Embryonic facial prominence (tissue), 1 donor: ENCODE measurements around the gene ARAP2.

Source experiments
- DNase-seq: peaks from one replicate; pipeline ENCODE4 v3.0.0-alpha.2; 2016; ENCODE audit errors: extremely low spot score

Gene ARAP2

DNA sequence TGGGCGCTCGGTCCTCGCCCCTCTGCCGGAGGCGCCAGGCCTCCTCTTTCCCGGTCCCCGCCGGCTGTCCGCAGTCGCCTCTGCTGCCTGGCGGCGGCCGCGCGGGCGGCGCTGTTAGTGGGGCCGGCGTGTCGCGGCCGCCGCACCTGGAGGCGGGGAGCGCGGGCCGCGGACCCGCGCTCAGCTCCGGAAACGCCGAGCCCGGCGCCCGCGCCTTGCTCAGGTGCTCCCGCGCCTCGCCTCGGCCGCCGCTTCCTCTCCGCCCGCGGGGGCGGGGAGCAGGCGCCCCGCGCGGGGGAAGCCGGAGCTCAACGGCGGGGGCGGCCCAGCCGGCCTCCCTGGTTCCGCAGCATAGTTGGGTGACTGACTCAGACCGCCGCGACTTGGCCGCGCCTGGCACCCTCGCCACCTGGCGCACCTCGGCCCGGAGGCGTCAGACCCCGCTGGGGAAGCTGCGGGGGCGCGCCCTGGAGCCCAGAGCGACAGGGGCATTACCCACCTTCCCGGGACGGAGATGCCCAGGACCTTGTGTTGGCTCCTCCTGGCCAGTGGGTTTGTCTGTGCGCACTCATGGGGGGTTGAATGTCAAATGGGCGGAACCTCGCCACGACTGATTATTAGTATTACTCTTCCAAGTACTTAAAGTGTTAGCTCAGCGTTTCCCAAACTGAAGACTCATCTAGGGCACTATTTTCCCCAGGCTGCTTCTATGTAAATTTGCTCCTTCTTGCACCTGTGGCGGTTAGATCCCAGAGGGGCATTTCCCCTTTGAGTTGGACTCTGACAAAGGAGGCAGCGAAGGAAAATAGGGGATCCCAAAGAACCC lies at the start of gene ARAP2:
ARAP2 (minus strand) TSS at position 258 of the 826 bp plus-strand sequence. CDS start 15,028 bp downstream, outside the sequence.
- no peak for DNase-seq

DNA sequence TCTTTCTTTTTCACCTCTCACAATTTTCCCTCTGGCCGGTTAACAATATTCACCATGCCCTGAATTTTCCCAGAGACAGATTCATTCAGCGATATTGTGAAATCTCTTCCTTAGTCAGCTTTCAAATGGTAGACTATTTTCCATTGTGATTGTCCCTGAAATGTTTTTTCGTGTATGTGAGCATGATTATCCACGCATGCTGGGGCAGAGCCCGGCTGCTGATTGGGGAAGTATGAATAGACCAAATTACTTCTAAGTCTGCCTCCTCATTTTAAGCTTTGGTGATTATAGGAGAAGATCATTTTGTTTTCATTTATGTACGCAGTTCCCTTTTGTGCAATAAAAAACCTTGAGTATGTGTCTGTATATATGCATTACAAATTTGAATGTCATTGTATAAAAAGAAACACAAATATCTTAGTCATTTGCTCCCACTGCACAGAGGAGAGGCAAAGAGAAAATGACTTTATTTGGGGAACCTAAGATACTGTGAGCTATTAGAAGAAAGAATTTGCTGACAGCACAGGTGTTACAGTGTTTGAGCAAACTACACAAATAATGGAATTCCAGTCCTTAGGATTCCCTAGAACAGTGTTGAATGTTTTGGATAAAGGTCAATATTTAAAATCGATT lies 48.4 kb upstream of the ARAP2 start:
- no peak for DNase-seq

DNA sequence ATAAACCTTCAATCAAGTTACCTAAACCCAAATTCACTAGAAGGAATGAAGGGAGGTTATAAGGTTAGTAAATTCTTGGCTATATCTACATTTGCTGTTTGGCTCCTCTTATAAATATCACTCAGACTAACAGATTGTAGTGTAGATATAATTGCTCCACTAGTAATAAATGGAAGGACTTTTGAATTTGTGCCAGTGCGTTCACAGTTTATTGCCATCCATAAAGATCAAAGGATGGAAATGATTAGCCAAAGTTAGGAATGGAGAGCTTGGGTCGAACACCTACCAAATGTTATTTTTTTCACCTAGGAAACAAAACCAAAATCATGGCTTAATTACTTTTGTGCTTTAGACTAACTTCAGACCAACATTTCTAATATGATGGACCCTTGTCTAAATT lies 46.3 kb upstream of the ARAP2 start:
- DNase-seq: no peak

DNA sequence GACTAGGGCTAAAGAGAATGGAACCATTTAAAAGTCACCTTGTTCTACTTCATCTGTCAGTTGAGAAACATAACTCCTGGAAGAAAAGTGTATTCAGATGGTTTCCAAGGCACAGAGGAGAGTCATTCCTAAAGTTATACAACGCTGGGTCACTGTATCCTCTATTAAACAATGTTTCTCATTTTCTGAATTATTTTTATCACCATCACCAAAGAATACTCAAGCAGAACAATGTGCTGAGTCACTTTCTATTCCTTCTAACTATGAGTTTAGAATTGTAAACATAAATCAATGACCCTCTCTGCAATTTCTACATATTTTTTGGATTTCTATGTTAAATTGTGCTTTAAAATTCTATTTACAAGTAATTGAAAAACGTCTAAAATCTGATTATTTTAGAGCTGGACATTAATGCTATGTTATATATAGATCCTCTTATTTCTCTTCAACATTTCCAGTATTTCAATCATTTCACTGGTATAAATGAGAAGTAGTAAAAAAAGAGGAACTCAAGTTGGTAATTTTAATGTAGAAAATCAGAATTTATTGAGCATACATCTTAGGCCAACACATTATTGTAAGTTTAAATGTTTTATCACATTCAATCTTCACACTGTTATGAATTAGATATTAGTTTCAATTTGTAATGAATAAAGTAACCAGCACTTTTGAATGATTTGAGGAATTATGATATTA lies 44.6 kb upstream of the ARAP2 start:
- no peak for DNase-seq

GRCh38 chr4:36286481-36286871 lies 42.2 kb upstream of the ARAP2 start:
- no peak for DNase-seq

GRCh38 chr4:36285784-36286480 lies 41.6 kb upstream of the ARAP2 start:
- no peak for DNase-seq

DNA sequence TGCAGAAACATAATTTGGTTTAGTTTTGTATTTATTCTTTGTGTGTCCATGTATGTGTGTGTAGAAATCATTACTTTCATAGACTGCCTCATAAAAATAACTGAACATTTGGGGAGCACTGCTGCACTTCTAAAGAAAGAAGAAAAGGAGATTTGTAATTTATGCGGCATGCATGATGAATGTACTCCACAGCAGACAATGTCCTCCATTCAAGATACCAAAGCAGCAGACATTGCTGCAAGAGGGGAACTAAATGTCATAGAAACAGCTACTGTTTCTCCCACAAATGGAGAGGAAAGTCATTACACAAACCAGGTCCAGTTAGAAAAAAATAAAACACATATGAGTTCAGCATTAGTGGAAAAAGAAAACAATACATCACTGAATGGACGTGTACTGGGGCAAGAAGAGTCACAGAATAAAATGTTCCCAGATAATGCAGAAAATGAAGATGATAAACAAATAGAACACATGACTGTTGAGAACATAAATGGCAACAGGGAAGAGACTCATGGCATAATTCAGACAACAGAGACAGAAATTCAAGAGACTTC lies 39.7 kb upstream of the ARAP2 start:
- no peak for DNase-seq

DNA sequence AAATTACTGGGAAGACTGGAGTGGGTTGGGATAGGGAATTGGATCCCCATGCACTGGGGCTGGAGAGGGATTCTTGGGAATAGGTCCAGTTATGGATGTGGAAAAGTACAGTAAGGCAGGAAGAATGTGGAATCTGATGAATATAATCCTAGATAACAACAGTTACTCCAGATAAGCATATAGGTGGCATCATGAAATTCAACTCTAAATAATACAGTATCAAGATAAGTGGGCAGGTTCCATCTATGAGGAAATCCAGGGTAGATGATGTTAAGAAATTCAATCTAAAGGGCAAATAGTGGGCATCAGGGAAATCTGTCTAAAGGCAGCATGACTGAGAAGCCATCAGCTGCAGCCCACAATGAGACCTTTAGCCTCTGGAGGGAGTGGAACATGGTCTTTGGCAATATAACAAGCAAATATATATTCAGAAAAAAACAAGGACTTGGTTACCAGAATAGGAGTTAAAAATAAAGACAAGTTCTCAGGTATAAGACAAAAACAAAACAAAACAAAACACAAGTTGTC lies 38.3 kb upstream of the ARAP2 start:
- no peak for DNase-seq

GRCh38 chr4:36281384-36282106 lies 37.2 kb upstream of the ARAP2 start, which contains the start of gene DTHD1:
Gene DTHD1, plus strand, starts transcription at chr4:36281616. Its CDS starts 143 bp downstream, at chr4:36281759.
- no peak for DNase-seq

- DNase-seq: no peak
Observed at GRCh38 chr4:36280555-36280954, 36.2 kb upstream of the ARAP2 start.

GRCh38 chr4:36278789-36279188 lies 34.5 kb upstream of the ARAP2 start:
- no peak for DNase-seq

GRCh38 chr4:36277533-36277932 lies 33.2 kb upstream of the ARAP2 start:
- DNase-seq: no peak

DNA sequence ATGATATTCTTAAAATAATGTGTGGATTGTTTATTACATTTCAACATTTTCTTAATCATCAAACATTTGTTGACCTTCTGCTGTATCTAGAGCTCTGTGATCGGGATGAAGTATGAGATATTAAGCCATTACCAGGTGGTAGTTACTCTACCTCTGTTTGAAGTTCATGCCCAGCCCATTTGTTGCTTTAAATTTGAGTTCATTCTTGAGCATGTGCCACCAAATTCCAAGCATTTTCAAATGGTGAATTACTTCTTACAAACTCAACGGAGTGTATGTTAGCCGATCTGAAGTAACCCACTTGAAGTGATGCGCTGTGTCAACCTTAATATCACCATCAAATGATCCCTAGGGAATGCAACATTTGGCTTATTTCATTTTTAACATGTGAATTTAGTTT lies 29.8 kb upstream of the ARAP2 start:
- DNase-seq: no peak

GRCh38 chr4:36273276-36273675 lies 29.0 kb upstream of the ARAP2 start:
- no peak for DNase-seq

DNA sequence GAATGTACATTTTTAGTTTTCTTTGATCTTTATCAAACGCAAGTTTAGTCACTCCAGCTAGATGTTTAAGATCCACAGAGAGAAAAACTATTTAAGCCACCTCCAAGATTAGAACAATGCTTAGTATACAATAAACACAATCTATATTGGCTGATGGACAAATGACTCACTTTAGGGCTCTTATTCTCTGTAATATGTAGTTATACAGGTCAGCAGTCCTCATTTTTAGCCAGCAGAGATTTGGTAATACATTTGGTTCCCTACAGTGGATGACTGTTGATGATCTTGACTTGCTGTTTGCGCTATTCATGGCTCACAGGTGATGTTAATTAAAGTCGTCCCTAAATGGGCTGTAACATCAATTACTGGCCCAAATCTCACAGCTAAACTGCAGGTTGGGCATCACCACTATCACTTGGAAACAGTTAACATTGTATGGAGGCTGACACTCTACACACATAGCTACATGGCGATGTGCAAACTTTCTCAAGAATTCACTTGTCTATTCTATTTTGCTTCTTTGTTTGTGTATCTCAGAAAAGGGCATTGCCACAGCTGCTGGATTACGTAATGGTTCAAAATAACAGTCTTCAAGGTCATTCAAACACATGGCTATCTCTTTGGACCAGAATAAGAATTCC lies 25.3 kb upstream of the ARAP2 start:
- DNase-seq: no peak

- no peak for DNase-seq
Observed at GRCh38 chr4:36269101-36269500, 24.8 kb upstream of the ARAP2 start.

- no peak for DNase-seq
Observed at GRCh38 chr4:36267486-36268268, 23.4 kb upstream of the ARAP2 start.

GRCh38 chr4:36264207-36264826 lies 20.0 kb upstream of the ARAP2 start:
- DNase-seq: no peak

- DNase-seq: no peak
Observed at GRCh38 chr4:36260731-36261130, 16.4 kb upstream of the ARAP2 start.
